NT2/D1 (cell line): ENCODE data around the gene TDRD7.

Source experiments
- SUZ12 ChIP-seq: IDR thresholded peaks from 2 replicates; pipeline ENCODE4 v1.6.1; 2011; ENCODE audit not compliant: insufficient read length, insufficient read depth; ENCODE audit errors: extremely low read depth
- YY1 ChIP-seq: IDR thresholded peaks from 2 replicates; pipeline ENCODE4 v1.6.1; 2011; ENCODE audit not compliant: insufficient read length, insufficient read depth
- ZNF274 ChIP-seq: IDR thresholded peaks from 2 replicates; pipeline ENCODE4 v1.6.1; 2011; ENCODE audit warnings: mild to moderate bottlenecking, low read depth, low read length

DNA sequence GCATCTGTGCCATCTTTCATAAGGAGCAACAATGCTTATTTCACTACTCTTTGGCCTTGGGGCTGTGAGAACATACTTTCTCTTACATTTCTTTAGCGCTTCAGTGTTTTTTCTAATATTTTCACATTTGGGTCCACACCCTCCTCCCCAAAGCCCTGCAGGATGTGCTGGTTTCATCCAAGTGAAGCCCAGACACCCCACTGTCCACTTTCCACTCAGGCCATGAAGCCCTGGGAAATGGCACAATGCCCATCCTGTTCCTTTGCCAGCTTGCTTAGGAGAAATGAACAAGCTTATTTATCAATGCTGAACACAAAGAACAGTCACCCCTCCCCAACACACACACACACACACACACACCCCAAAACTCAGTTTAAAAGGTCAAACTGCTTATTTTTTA lies 72.2 kb downstream of the TDRD7 start:
- TF ChIP-seq YY1 (no peak), ZNF274 (no peak), SUZ12 (no peak)
